NCI-H1417 treated with DMSO at 0.1 percent for 48 hours (cell line): ENCODE measurements around the gene KCNE3.

ENCODE experiments used
- DNase-seq: peaks from one replicate; lab custom pipeline; 2025; lab: John Stamatoyannopoulos, UW

The KCNE3 gene

GRCh38 chr11:74471668-74472429 is 4.5 kb upstream of the KCNE3 start:
- no peak for DNase-seq

- no peak for DNase-seq
Observed at GRCh38 chr11:74471037-74471436, 3.7 kb upstream of the KCNE3 start.

- no peak for DNase-seq
Observed at GRCh38 chr11:74470526-74470925, 3.2 kb upstream of the KCNE3 start.

- DNase-seq = no peak
Observed at GRCh38 chr11:74468936-74469335, 1.6 kb upstream of the KCNE3 start.

GRCh38 chr11:74468521-74468920 is 1.2 kb upstream of the KCNE3 start:
- no peak for DNase-seq

- DNase-seq = no peak
Observed at GRCh38 chr11:74468058-74468457, 709 bp upstream of the KCNE3 start.

- DNase-seq = no peak
Observed at GRCh38 chr11:74465291-74465708, 2.0 kb downstream of the KCNE3 start.

- DNase-seq = no peak
Observed at GRCh38 chr11:74464746-74465145, 2.6 kb downstream of the KCNE3 start.

GRCh38 chr11:74463216-74463615 is 4.1 kb downstream of the KCNE3 start:
- DNase-seq = no peak

- DNase-seq = no peak
Observed at GRCh38 chr11:74462631-74463030, 4.7 kb downstream of the KCNE3 start.

GRCh38 chr11:74462009-74462408 is 5.3 kb downstream of the KCNE3 start:
- no peak for DNase-seq

- no peak for DNase-seq
Observed at GRCh38 chr11:74460481-74461154, 6.7 kb downstream of the KCNE3 start.

- no peak for DNase-seq
Observed at GRCh38 chr11:74460065-74460464, 7.3 kb downstream of the KCNE3 start.

- DNase-seq = no peak
Observed at GRCh38 chr11:74459584-74459983, 7.8 kb downstream of the KCNE3 start.

- DNase-seq = no peak
Observed at GRCh38 chr11:74457356-74457755, 10.0 kb downstream of the KCNE3 start.

GRCh38 chr11:74453373-74453975 is 13.9 kb downstream of the KCNE3 start:
- peak; percentile 26 for DNase-seq

- no peak for DNase-seq
Observed at GRCh38 chr11:74452366-74452765, 15.0 kb downstream of the KCNE3 start.

- DNase-seq = no peak
Observed at GRCh38 chr11:74450318-74450717, 17.0 kb downstream of the KCNE3 start.

- peak; percentile 87 for DNase-seq
Observed at GRCh38 chr11:74449369-74449931, 17.9 kb downstream of the KCNE3 start.

- no peak for DNase-seq
Observed at GRCh38 chr11:74447720-74448119, 19.6 kb downstream of the KCNE3 start.

GRCh38 chr11:74446532-74446938 is 20.8 kb downstream of the KCNE3 start:
- DNase-seq = no peak

GRCh38 chr11:74444173-74444826 is 23.0 kb downstream of the KCNE3 start:
- DNase-seq = no peak
